IPS DF 6.9 (cell line): ENCODE results near the gene PEX5L.

ENCODE experiments used
- DNase-seq: peaks from one replicate; pipeline ENCODE4 v3.0.0-alpha.2; 2013; ENCODE audit warnings: low read depth, low spot score
- H3K27ac ChIP-seq: one replicate; pipeline ENCODE4 v1.5.1; 2013; ENCODE audit warnings: low read length, control low read depth
- H3K27me3 ChIP-seq: 2 replicates; pipeline ENCODE4 v1.6.1; 2013; ENCODE audit warnings: mild to moderate bottlenecking, low read length; ENCODE audit not compliant: control insufficient read depth, insufficient read depth
- H3K36me3 ChIP-seq: 2 replicates; pipeline ENCODE4 v1.6.1; 2013; ENCODE audit warnings: low read length; ENCODE audit not compliant: control insufficient read depth, insufficient read depth
- H3K4me1 ChIP-seq: 2 replicates; pipeline ENCODE4 v1.6.1; 2013; ENCODE audit warnings: low read length; ENCODE audit not compliant: control insufficient read depth, insufficient read depth
- H3K4me3 ChIP-seq: 2 replicates; pipeline ENCODE4 v1.5.1; 2013; ENCODE audit warnings: mild to moderate bottlenecking, low read length
- H3K9me3 ChIP-seq: 2 replicates; pipeline ENCODE4 v1.6.1; 2013; ENCODE audit warnings: low read length, inconsistent platforms; ENCODE audit not compliant: control insufficient read depth, insufficient read depth
- WGBS: extraction: QIAGEN DNeasy Blood & Tissue Kit; methylation state at CpG from one replicate; pipeline ENCODE4 v1.1.7; 2013; ENCODE audit warnings: mixed read lengths, missing lambda C conversion rate; ENCODE audit not compliant: insufficient read length, insufficient coverage; 5-methylcytosine and 5-hydroxymethylcytosine counted together

The PEX5L gene

DNA sequence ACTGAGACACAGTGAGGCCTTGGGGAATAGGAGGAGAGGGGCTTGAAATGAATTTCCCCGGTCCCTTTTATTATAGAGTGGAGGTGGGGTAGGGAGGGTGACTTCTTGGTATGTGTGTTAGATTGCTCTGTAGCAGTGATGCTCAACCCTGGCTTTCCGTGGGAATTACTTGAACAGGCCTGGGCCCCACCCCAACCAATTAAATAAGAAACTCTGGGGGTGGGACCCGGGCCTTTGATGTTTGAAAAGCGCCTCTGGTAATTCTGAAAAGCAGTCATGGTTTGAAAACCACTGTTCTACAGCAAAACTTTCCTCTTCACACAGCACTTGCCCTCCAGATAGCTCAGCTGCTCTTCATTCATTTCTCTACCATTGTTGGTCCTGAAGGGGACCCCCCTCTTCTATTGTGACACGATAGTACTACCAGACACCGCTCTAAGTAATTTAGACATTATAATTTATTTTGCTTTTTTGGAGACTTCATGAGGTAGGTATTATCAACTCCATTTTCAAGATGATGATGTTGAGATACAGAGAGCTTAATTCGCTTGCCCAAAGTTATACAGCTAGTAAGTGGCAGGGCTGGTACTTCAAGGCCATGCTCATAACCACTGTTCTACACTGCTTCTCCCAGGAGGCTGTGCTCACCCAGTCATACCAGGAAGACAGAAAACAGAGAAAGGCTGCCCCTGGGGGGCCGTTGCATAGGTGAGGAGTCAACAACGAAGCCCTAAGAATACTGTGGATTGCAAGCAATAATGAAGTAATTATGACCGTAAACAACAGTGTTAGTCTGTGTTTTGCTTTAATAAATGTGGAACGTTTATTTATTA lies 176.2 kb downstream of the PEX5L start:
- DNase-seq = no peak
- H3K9me3 ChIP-seq = no peaks in the 10 kb centered on the region
- no peaks in the 10 kb centered on the region for H3K36me3 ChIP-seq
- no peak overlapping the region for H3K4me3 ChIP-seq
- H3K27me3 ChIP-seq = no peaks in the 10 kb centered on the region; the same call in 1 of the 2 replicates
- no peaks in the 10 kb centered on the region for H3K4me1 ChIP-seq
- no peak overlapping the region for H3K27ac ChIP-seq
- no CpG with 5 or more reads among the region's 11 CpGs for WGBS

DNA sequence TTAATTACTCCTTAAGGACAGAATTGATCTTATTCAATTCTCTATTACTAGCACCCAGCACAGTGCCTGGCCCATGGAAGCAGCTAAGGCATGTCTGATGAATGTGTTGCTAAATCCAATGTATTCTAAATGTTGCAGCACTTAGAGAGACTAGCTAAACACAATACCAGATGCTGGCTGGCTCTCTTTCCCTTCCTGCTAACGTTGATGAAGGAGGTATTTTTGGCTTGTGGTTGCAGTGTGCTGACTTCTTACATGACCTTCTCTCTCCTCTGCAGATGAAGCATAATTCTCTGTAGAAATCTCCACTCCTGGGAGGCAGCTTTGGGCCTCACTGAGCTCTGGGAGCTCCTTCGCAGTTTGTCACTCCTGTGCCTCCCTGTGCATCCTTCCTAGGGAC lies 183.6 kb downstream of the PEX5L start:
- no CpG with 5 or more reads among the region's 2 CpGs for WGBS
- no peaks in the 10 kb centered on the region for H3K4me1 ChIP-seq
- no peaks in the 10 kb centered on the region for H3K36me3 ChIP-seq
- H3K27me3 ChIP-seq = no peaks in the 10 kb centered on the region
- DNase-seq = no peak
- H3K27ac ChIP-seq = no peak overlapping the region
- H3K4me3 ChIP-seq = no peak overlapping the region
- H3K9me3 ChIP-seq = no peaks in the 10 kb centered on the region

DNA sequence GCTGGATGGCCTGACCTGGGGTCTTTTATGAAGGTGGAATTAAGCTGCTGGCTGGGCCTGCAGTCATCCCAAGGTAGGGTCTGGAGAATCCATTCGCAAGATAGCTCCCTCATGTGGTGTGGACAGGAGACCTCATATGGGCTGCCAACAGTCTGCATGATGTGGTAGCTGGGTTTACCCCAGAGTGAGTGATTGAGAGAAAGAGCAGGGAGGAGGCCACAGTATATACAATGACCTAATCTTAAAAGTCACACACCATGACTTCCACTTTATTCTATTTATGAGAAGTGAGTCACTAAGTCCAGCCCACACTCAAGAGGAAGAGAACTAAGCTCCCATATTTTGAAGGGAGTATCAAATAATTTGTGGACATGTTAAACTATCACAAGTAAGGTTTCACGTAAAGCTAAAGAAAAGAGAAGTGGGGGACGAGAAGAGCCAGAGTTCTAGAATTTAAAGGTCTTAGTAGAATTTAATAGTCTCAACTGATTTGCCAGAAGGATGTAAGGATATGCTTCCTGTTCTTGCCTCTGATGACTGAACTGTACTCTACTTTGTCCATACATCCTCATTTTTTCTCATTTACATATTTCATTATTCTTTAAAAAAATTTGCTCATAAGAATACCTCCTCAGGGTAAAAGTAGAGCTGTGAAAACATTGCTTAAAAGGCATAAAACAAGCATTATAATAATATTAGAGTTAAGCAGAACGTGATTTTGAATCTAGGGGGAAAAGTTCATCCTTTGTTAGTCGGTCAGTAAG lies 184.4 kb downstream of the PEX5L start:
- Histone ChIP-seq H3K4me1 (no peaks in the 10 kb centered on the region), H3K27ac (no peak overlapping the region), H3K36me3 (no peaks in the 10 kb centered on the region), H3K4me3 (no peak overlapping the region), H3K9me3 (no peaks in the 10 kb centered on the region), H3K27me3 (no peaks in the 10 kb centered on the region)
- WGBS = no CpG with 5 or more reads among the region's 5 CpGs
- no peak for DNase-seq

DNA sequence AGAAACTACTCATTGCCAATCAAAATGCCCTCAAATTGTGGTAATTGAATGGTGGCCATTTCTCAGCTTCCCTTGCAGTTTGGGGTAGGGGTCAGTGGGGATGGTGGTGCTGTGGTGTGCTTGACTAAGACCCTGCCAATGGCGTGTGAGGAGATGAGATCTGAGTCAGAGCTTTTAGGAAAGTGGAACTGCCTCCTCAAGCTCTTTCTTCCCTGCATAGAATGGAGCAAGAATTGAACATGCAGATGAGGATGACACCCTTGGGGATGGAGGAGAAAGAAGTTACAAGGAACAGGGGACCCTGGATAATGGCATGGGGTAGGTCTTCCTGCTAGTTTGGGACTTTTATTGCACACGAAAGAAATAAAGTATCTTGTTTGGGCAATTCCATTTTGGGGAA lies 188.0 kb downstream of the PEX5L start:
- no peaks in the 10 kb centered on the region for H3K4me1 ChIP-seq
- no peak overlapping the region for H3K27ac ChIP-seq
- no peak for DNase-seq
- H3K9me3 ChIP-seq = no peaks in the 10 kb centered on the region
- no peaks in the 10 kb centered on the region for H3K27me3 ChIP-seq
- H3K36me3 ChIP-seq = no peaks in the 10 kb centered on the region
- no CpG with 5 or more reads among the region's 2 CpGs for WGBS
- H3K4me3 ChIP-seq = no peak overlapping the region

DNA sequence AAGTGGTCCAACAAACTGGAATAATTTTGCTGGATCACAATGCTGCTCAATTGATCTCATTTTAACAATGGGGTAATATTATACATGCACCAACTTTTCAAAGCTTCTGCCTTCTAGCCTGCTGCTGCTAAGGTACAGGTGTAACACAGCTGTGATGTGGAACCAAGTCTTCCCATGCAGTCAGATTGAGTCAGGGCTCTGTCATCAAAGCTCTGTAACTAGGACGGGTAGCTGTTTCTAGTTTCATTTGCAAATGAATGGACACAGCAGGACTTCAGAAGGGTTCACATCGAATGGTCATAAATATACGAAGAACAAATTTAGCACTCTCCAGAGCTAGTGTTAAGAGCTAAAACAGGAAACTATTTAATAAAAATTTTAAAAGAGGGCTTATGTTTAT lies 194.7 kb downstream of the PEX5L start:
- Histone ChIP-seq H3K4me1 (no peaks in the 10 kb centered on the region), H3K27me3 (no peaks in the 10 kb centered on the region; the same call in 1 of the 2 replicates), H3K9me3 (no peaks in the 10 kb centered on the region), H3K27ac (no peak overlapping the region), H3K4me3 (no peak overlapping the region), H3K36me3 (no peaks in the 10 kb centered on the region)
- no peak for DNase-seq
- WGBS = no CpG with 5 or more reads among the region's 3 CpGs

DNA sequence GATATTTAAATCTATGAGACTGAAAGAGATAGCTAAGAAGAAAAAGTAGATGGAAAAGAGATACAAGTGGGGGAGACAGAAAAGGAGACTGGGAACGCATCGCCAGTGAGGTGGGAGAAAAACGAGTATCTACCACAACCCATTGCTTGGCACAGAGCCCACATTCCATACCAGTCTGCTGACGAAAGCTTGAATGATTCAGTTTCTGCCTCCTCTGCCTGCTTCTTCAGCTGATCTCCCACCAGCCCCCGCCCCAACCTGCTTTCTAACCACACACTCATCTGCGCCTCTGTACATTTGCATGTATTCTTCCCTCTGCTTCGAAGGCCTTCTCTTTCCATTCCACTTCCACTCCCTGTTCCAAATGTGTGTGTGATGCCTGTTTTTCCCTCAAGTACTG lies 195.8 kb downstream of the PEX5L start:
- H3K27me3 ChIP-seq = no peaks in the 10 kb centered on the region; the same call in 1 of the 2 replicates
- H3K9me3 ChIP-seq = no peaks in the 10 kb centered on the region
- no CpG with 5 or more reads among the region's 7 CpGs for WGBS
- no peak for DNase-seq
- H3K27ac ChIP-seq = no peak overlapping the region
- H3K36me3 ChIP-seq = no peaks in the 10 kb centered on the region
- no peak overlapping the region for H3K4me3 ChIP-seq
- H3K4me1 ChIP-seq = no peaks in the 10 kb centered on the region

DNA sequence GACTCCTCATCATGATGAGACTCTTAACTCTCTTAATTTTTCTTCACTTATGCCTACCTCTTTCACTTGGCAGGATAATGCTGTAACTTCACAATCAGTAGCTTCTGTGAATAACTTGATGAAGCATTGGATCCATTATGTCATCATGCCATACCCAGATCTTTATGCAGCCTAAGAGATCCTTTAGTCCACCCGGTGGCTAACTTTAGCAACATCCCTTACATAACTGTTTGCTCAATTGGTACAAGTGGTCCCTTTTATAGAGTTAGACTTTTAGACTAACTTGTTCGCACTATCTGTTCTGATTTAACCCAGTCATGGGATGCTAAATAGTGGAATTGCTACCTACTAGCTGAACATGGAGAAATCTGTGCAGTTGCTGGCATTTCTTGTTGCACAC lies 199.4 kb downstream of the PEX5L start:
- no peaks in the 10 kb centered on the region for H3K27me3 ChIP-seq
- H3K4me3 ChIP-seq = no peak overlapping the region
- H3K9me3 ChIP-seq = no peaks in the 10 kb centered on the region
- H3K4me1 ChIP-seq = no peaks in the 10 kb centered on the region
- H3K36me3 ChIP-seq = no peaks in the 10 kb centered on the region
- no peak for DNase-seq
- no CpG with 5 or more reads among the region's 2 CpGs for WGBS
- H3K27ac ChIP-seq = no peak overlapping the region

DNA sequence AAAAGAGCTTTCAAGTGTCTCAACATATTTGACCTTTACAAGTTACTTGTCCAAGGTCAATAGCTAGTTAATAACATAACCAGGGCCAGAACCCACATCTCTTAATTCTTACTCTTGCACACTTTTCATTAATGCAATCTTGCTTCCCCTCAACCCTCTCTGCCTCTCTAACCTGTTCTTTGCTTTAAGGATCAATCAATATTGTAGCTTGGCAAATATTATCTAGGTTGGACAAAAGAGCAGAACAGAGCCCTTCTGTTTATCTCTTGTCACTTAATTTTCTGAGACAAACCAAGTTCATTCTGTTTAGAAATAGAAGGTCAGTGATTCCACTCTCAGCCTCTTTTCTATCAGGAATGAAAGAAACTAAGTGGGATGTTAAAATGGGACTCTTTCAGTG lies 203.4 kb downstream of the PEX5L start:
- Histone ChIP-seq H3K27ac (no peak overlapping the region), H3K4me3 (no peak overlapping the region), H3K36me3 (no peaks in the 10 kb centered on the region), H3K27me3 (no peaks in the 10 kb centered on the region), H3K4me1 (no peaks in the 10 kb centered on the region), H3K9me3 (no peaks in the 10 kb centered on the region; the same call in 1 of the 2 replicates)
- no peak for DNase-seq

DNA sequence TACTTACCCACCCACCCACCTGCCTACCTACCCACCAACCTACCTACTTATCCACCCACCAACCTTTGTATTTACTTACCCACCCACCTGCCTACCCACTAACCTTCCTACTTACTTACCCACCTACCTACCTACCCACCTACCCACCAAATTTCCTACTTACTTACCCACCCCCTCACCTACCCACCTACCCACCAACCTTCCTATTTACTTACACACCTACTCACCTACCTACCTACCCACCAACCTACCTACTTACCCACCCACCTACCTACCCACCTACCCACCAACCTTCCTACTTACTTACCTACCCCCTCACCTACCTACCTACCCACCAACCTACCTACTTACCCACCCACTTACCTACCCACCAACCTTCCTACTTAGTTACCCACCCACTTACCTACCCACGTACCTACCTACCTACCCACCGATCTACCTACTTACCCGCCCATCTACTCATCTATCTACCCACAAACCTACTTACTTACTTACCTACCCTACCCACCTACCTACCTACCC lies 204.3 kb downstream of the PEX5L start:
- no peaks in the 10 kb centered on the region; the same call in 1 of the 2 replicates for H3K9me3 ChIP-seq

DNA sequence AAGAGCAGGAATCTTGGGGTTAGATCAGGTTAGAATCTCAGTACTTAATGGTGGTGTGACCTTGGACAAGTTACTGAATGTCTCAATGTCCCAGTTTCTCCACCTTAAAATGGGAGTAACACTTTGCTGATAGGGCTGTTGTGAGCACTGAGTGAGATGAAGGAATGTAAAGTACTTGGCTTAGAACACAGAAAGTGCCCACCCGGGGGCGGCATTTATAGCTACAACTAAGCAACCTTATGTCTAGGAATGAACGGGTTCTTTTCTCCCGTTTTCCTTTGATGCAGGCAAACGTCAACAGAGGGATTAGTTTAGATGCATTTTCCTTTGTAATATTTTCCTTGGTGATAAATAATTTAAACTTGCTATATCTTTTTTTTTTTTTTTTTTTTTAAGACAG lies 207.3 kb downstream of the PEX5L start:
- Histone ChIP-seq H3K9me3 (no peaks in the 10 kb centered on the region; the same call in 1 of the 2 replicates), H3K36me3 (no peaks in the 10 kb centered on the region), H3K27ac (no peak overlapping the region), H3K27me3 (no peaks in the 10 kb centered on the region), H3K4me3 (no peak overlapping the region), H3K4me1 (peaks cover 2% of the 10 kb centered on the region; the same call in 1 of the 2 replicates)
- no CpG with 5 or more reads among the region's 5 CpGs for WGBS
- DNase-seq = no peak

More for the DNA sequence above, 204.3 kb downstream of the PEX5L start:
- Histone ChIP-seq H3K4me3 (no peak overlapping the region), H3K27ac (no peak overlapping the region), H3K4me1 (no peaks in the 10 kb centered on the region), H3K36me3 (no peaks in the 10 kb centered on the region), H3K27me3 (no peaks in the 10 kb centered on the region)
- no peak for DNase-seq
- 100% methylated on average over 3 of the region's 3 CpGs for WGBS
